ENCODE measurements around the gene ZNF469. TPM values are rescaled to one million over a fixed set of nuclear protein-coding genes. Genes with fewer than 3 reads are reported as not detected.

ZNF469 gene
- total and polyA plus RNA-seq, 2 donors (not counting 3 experiments of a cell fraction or from before 2014, with no cell fraction given), result 0.90 to 5.7 TPM

DNA sequence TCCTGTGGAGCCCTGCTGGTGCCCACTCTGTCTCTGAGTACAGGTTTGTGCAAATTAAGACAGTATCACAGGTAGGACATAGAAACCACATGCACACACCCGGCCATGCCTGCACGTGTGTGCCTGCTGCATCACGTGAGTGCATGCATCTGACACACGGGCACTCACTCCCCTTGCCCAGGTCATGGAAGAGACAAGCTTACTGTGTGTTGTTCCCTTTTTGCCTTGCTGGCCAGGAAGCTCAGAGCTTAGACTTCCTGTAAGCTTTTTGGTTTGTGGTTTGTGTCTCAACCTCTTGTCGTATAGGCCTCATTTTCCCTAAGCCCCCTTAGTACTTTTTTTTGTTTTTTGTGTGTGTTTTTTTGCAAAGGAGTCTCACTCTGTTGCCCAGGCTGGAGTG lies 25.0 kb downstream of the ZNF469 start:
- POLR2A ChIA-PET, result no interaction called here
- H3K9ac ChIP-seq (replicated peaks; ENCODE audit: extremely low read depth, insufficient read depth, low read length), result no peak overlapping the region
- H3K79me2 ChIP-seq (ENCODE audit: control insufficient read depth, insufficient read depth, low read length), result no peaks in the 10 kb centered on the region
- DNase-seq (ENCODE audit: low read depth, low spot score) (no peak), FAIRE-seq (no peak)
- dilution Hi-C loops (cut with MboI; ENCODE audit: extremely low pct_ligation_motif_present, low sequenced_read_pairs) (no loop called here), intact Hi-C loops (cut with micrococcal nuclease) (no loop called here)
- no peak for TF ChIP-seq JUN (IDR thresholded peaks at IDR 0.05; ENCODE audit: borderline replicate concordance, insufficient read depth, insufficient read length, low read depth)
- TF ChIP-seq POLR2A (IDR thresholded peaks at IDR 0.05; ENCODE audit: low read depth, low read length), result no peak
- no peak for TF ChIP-seq FOS (IDR thresholded peaks at IDR 0.05; ENCODE audit: borderline replicate concordance, insufficient read depth, low read length)
- TF ChIP-seq, protein P1, sequence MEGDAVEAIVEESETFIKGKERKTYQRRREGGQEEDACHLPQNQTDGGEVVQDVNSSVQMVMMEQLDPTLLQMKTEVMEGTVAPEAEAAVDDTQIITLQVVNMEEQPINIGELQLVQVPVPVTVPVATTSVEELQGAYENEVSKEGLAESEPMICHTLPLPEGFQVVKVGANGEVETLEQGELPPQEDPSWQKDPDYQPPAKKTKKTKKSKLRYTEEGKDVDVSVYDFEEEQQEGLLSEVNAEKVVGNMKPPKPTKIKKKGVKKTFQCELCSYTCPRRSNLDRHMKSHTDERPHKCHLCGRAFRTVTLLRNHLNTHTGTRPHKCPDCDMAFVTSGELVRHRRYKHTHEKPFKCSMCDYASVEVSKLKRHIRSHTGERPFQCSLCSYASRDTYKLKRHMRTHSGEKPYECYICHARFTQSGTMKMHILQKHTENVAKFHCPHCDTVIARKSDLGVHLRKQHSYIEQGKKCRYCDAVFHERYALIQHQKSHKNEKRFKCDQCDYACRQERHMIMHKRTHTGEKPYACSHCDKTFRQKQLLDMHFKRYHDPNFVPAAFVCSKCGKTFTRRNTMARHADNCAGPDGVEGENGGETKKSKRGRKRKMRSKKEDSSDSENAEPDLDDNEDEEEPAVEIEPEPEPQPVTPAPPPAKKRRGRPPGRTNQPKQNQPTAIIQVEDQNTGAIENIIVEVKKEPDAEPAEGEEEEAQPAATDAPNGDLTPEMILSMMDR (IDR thresholded peaks at IDR 0.05; ENCODE audit: extremely low read depth in 1 of 2, insufficient read depth in 1 of 2, low read depth in 1 of 2, low read length in 2 of 2), result no peak
- no peak for TF ChIP-seq MYC (IDR thresholded peaks at IDR 0.05; ENCODE audit: low read depth, low read length)
- no peak for TF ChIP-seq EZH2 (IDR thresholded peaks at IDR 0.05; ENCODE audit: borderline replicate concordance, low read depth, low read length, severe bottlenecking)
- no peak for TF ChIP-seq POLR2AphosphoS5 (IDR thresholded peaks at IDR 0.05; ENCODE audit: insufficient read depth, low read depth, low read length)
- TF ChIP-seq, protein P2, sequence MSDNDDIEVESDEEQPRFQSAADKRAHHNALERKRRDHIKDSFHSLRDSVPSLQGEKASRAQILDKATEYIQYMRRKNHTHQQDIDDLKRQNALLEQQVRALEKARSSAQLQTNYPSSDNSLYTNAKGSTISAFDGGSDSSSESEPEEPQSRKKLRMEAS (IDR thresholded peaks at IDR 0.05; ENCODE audit: insufficient read depth, insufficient read length), result no peak
- no peak for TF ChIP-seq GATA2 (IDR thresholded peaks at IDR 0.05; ENCODE audit: insufficient read depth, insufficient read length, low read depth, low read length)
- H3K9me3 ChIP-seq (replicated peaks; ENCODE audit: control insufficient read depth, insufficient read depth, low read length), result no peaks in the 10 kb centered on the region
- no peaks in the 10 kb centered on the region for H4K20me1 ChIP-seq (replicated peaks; ENCODE audit: control insufficient read depth, extremely low read depth, insufficient read depth, low read length)
- H3K27me3 ChIP-seq (ENCODE audit: control insufficient read depth in 2 of 2, insufficient read depth in 2 of 2, low read length in 2 of 2), result no peaks in the 10 kb centered on the region
- BruUV-seq (replicated peaks), result no TSS peak
- no peak overlapping the region for H3K4me3 ChIP-seq (replicated peaks in 1 of 3; ENCODE audit: insufficient read depth in 1 of 3, low read depth in 1 of 3, low read length in 3 of 3)
- H3K4me2 ChIP-seq (ENCODE audit: insufficient read depth, low read length), result no peak overlapping the region
- no peaks in the 10 kb centered on the region for H3K36me3 ChIP-seq (ENCODE audit: control insufficient read depth in 2 of 2, extremely low read depth in 1 of 2, insufficient read depth in 2 of 2, low read length in 2 of 2)
- no peak overlapping the region for H2AFZ ChIP-seq (ENCODE audit: low read depth, low read length)
- H3K9me1 ChIP-seq (replicated peaks; ENCODE audit: control insufficient read depth, extremely low read depth, insufficient read depth, low read length), result no peaks in the 10 kb centered on the region
- H3K27ac ChIP-seq (ENCODE audit: insufficient read depth, low read depth, low read length), result no peak overlapping the region
- CTCF ChIA-PET, result interaction anchor here (0.6 kb wide), 1 partner anchor 439 kb away, joined by 3 read pairs; no protein-coding TSS in a partner anchor
- no peaks in the 10 kb centered on the region for H3K4me1 ChIP-seq (ENCODE audit: control insufficient read depth, extremely low read depth, insufficient read depth, low read length)
